Astrocyte (in vitro differentiated cells and primary cell): ENCODE measurements around the gene CRYL1.

Source experiments
- CTCF ChIP-seq: IDR thresholded peaks from 2 replicates; pipeline ENCODE4 v1.5.1; 2011; ENCODE audit warnings: low read depth, mild to moderate bottlenecking, inconsistent platforms, low read length, moderate library complexity; ENCODE audit not compliant: insufficient read depth
- EZH2 ChIP-seq: IDR thresholded peaks from 2 replicates; pipeline ENCODE4 v1.6.1; 2012; ENCODE audit warnings: mild to moderate bottlenecking, low read length, inconsistent platforms; ENCODE audit not compliant: insufficient read depth

GRCh38 chr13:20550799-20551198 is 25.1 kb upstream of the CRYL1 start:
- TF ChIP-seq CTCF (no peak), EZH2 (no peak)
